ENCODE data around the gene FLNC. TPM values are rescaled to one million over a fixed set of nuclear protein-coding genes. Genes with fewer than 3 reads are reported as not detected.

The FLNC gene
- total and polyA plus RNA-seq, 9 of the 15 experiments (the other 6 are each of a cell fraction or from before 2014, with no cell fraction given) = 0.90 to 155 (median 28.8) TPM

GRCh38 chr7:128883622-128884448 lies 53.6 kb downstream of the FLNC start (continued):
- TF ChIP-seq PURB (CRISPR knock-in tag; IDR thresholded peaks at IDR 0.05; ENCODE audit: low read depth) (no peak), ATF1 (CRISPR knock-in tag; IDR thresholded peaks at IDR 0.05) (no peak), ATF1 (tag; IDR thresholded peaks at IDR 0.05) (0 out of 2 replicates have a peak, but pooled peaks have one; percentile 30), TAL1 (IDR thresholded peaks at IDR 0.05) (0 out of 2 replicates have a peak, but pooled peaks have one; percentile 12), PTBP1 (IDR thresholded peaks at IDR 0.05; ENCODE audit: low read depth, low read length) (0 out of 2 replicates have a peak, but pooled peaks have one; percentile 25), PCBP1 (IDR thresholded peaks at IDR 0.05; ENCODE audit: low read depth, low read length, poor library complexity, severe bottlenecking) (no peak), ATF7 (IDR thresholded peaks at IDR 0.05) (0 out of 2 replicates have a peak, but pooled peaks have one; percentile 46), HDAC8 (tag; IDR thresholded peaks at IDR 0.05) (no peak), CC2D1A (IDR thresholded peaks at IDR 0.05) (peak; percentile 68; the same call in 1 of the 2 replicates), CREBBP (IDR thresholded peaks at IDR 0.05; ENCODE audit: low read depth, low read length) (no peak), ZNF717 (CRISPR knock-in tag; IDR thresholded peaks at IDR 0.05) (no peak), SETDB1 (IDR thresholded peaks at IDR 0.05; ENCODE audit: low read length) (no peak), MAZ (CRISPR knock-in tag; conservative IDR thresholded peaks at IDR 0.05 in 1 of 2, IDR thresholded peaks at IDR 0.05 in 1 of 2) (peak; percentile 27 to 80; a peak in 2 of 4 replicates), MLLT1 (IDR thresholded peaks at IDR 0.05) (peak in 1 of 2 experiments; percentile 70; a peak in 1 of 4 replicates), RFX5 (IDR thresholded peaks at IDR 0.05; ENCODE audit: low read depth, low read length) (no peak), CTCF (IDR thresholded peaks at IDR 0.05 in 2 of 3, conservative IDR thresholded peaks at IDR 0.05 in 1 of 3; ENCODE audit: insufficient read depth in 2 of 3, low read depth in 1 of 3, low read length in 3 of 3) (peak; percentile 97 to 99 (median 97)), ZEB2 (IDR thresholded peaks at IDR 0.05) (peak; percentile 55; the same call in 1 of the 2 replicates), HMGN3 (IDR thresholded peaks at IDR 0.05; ENCODE audit: borderline replicate concordance, extremely low read depth, insufficient read length, low read depth, low read length) (peak; percentile 49), E2F8 (IDR thresholded peaks at IDR 0.05; ENCODE audit: low read depth, partially characterized antibody) (no peak), TCF15 (CRISPR knock-in tag; IDR thresholded peaks at IDR 0.05) (no peak), ZNF384 (IDR thresholded peaks at IDR 0.05; ENCODE audit: low read depth, low read length) (0 out of 2 replicates have a peak, but pooled peaks have one; percentile 49), ZBTB17 (CRISPR knock-in tag; IDR thresholded peaks at IDR 0.05) (no peak), TAF15 (IDR thresholded peaks at IDR 0.05; ENCODE audit: low read depth, low read length) (no peak)
